Measurements from ENCODE around the gene SH2B2.

- no peak for TF ChIP-seq CTCF (IDR thresholded peaks at IDR 0.05 in 8 of 11, conservative IDR thresholded peaks at IDR 0.05 in 3 of 11)
- no peak for TF ChIP-seq POLR2AphosphoS5 (IDR thresholded peaks at IDR 0.05)
Observed at GRCh38 chr7:102271158-102271798, 15.4 kb upstream of the SH2B2 start.
